HG03571 (cell line): Measurements from ENCODE around the gene TSPOAP1.

Experiments used
- ATAC-seq: cut with Tn5 transposase; IDR thresholded peaks from one replicate; pipeline ENCODE4 v1.9.1; 2021; ENCODE audit not compliant: unreplicated experiment

The TSPOAP1 gene

GRCh38 chr17:58279016-58279711 is 49.4 kb downstream of the TSPOAP1 start:
- no peak for ATAC-seq

GRCh38 chr17:58278661-58279015 is 50.0 kb downstream of the TSPOAP1 start:
- no peak for ATAC-seq

- ATAC-seq = no peak
Measured at GRCh38 chr17:58277802-58278595, 50.6 kb downstream of the TSPOAP1 start.

GRCh38 chr17:58277107-58277801 is 51.3 kb downstream of the TSPOAP1 start:
- ATAC-seq = no peak

GRCh38 chr17:58276423-58276822 is 52.2 kb downstream of the TSPOAP1 start:
- ATAC-seq = no peak

GRCh38 chr17:58275417-58275816 is 53.2 kb downstream of the TSPOAP1 start:
- no peak for ATAC-seq

GRCh38 chr17:58273453-58274104 is 55.0 kb downstream of the TSPOAP1 start:
- no peak for ATAC-seq

- no peak for ATAC-seq
Measured at GRCh38 chr17:58272367-58273280, 56.0 kb downstream of the TSPOAP1 start.

GRCh38 chr17:58271216-58271931 is 57.2 kb downstream of the TSPOAP1 start:
- no peak for ATAC-seq

GRCh38 chr17:58270476-58271215 is 57.9 kb downstream of the TSPOAP1 start:
- ATAC-seq = no peak

- ATAC-seq = no peak
Measured at GRCh38 chr17:58269557-58270291, 58.9 kb downstream of the TSPOAP1 start.

- no peak for ATAC-seq
Measured at GRCh38 chr17:58268774-58269556, 59.6 kb downstream of the TSPOAP1 start.

- ATAC-seq = no peak
Measured at GRCh38 chr17:58268326-58268725, 60.3 kb downstream of the TSPOAP1 start.

GRCh38 chr17:58267347-58268324 is 61.0 kb downstream of the TSPOAP1 start:
- no peak for ATAC-seq

GRCh38 chr17:58265902-58266875 is 62.4 kb downstream of the TSPOAP1 start:
- ATAC-seq = no peak
